Measurements from ENCODE around the gene AMPD2. TPM values are rescaled to one million over a fixed set of nuclear protein-coding genes. Genes with fewer than 3 reads are reported as not detected.

AMPD2 gene
- total RNA-seq, 1 donor from 2014 or later: 38.5 TPM

- intact Hi-C loops (cut with DNase I): loop anchor here (10.0 kb wide), 1 partner anchor 78 kb away; the partner anchor contains the start of gene GNAI3
- TF ChIP-seq POLR2AphosphoS5 (IDR thresholded peaks at IDR 0.05; ENCODE audit: insufficient read depth in 1 of 2, low read depth in 1 of 2) (no peak), CTCF (IDR thresholded peaks at IDR 0.05) (no peak), POLR2A (IDR thresholded peaks at IDR 0.05) (no peak)
- Histone ChIP-seq H3K4me3 (peak overlapping the region in 1 of 2 donors; percentile 69), H3K9me3 (no peaks in the 10 kb centered on the region), H3K36me3 (peaks cover 0 to 13% of the 10 kb centered on the region in 2 donors), H3K27me3 (no peaks in the 10 kb centered on the region), H3K4me1 (peaks cover 64% of the 10 kb centered on the region), H3K27ac (peak overlapping the region; percentile 91)
- no peak for DNase-seq (ENCODE audit: extremely low spot score in 2 of 2)
These were observed 2.7 kb downstream of the AMPD2 start for GRCh38 chr1:109622137-109622892.

DNA sequence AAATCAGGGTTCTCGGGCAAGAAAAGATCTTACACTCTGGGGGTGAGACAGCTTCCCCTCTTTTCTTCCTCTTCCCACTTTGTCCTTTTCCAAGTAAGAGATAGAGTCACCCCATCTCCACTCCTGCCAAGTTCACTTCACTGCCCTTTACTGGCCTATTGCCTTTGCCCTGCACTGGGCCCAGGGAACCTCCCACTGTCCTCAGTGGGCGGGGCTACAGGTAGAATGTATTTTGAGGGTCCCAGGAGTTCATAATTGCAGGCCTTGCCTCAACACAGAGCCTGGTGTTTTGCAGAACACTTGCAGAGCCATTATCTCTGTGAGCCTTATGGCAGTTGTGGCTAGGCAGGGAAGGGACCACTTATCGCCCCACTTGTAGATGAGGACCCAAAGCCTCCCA, 3.3 kb downstream of the AMPD2 start:
- H3K27me3 ChIP-seq: no peaks in the 10 kb centered on the region
- no peak for DNase-seq (ENCODE audit: extremely low spot score in 2 of 2)
- no peaks in the 10 kb centered on the region for H3K9me3 ChIP-seq
- intact Hi-C loops (cut with DNase I): loop anchor here (10.0 kb wide), 1 partner anchor 78 kb away; the partner anchor contains the start of gene GNAI3
- peak overlapping the region in 1 of 2 donors; percentile 15 for H3K4me3 ChIP-seq
- H3K36me3 ChIP-seq: peaks cover 0 to 17% of the 10 kb centered on the region in 2 donors
- H3K4me1 ChIP-seq: peaks cover 64% of the 10 kb centered on the region
- peak overlapping the region; percentile 91 for H3K27ac ChIP-seq
- TF ChIP-seq POLR2AphosphoS5 (IDR thresholded peaks at IDR 0.05; ENCODE audit: insufficient read depth in 1 of 2, low read depth in 1 of 2): no peak
- TF ChIP-seq CTCF (IDR thresholded peaks at IDR 0.05): no peak
- TF ChIP-seq POLR2A (IDR thresholded peaks at IDR 0.05): no peak

DNA sequence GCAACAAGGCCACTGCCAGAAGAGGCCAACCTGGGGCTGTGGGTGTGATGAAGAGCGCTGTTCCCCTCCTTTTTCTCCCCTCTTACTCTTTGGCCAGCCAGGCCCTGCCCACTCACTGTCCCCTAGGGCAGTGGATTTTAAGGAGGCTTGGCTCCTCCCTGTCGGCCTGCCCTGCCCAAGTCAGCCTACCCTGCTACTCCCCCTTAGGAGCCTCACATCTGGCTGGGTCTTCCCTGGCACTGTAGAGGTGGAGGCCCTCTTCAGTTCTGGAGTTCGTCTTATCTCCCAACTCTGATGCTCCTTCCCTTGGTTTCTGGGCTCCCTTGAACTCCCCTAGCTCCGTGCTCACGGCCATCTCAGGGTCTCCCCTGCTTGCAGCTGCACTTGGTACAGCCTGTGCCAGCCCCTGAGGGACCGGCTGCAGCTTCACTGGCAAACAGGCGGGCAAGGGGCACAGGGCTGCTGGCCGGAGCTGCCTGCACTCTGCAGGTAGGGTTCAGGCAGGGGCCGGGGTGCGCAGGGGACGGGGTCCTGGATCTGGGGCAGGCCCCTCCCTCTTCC, 4.0 kb downstream of the AMPD2 start:
- H3K27ac ChIP-seq: peak overlapping the region; percentile 91
- no peaks in the 10 kb centered on the region for H3K27me3 ChIP-seq
- no peaks in the 10 kb centered on the region for H3K9me3 ChIP-seq
- no peak for DNase-seq (ENCODE audit: extremely low spot score in 2 of 2)
- intact Hi-C loops (cut with DNase I): loop anchor here (10.0 kb wide), 1 partner anchor 79 kb away; the partner anchor contains the start of gene GNAI3
- peaks cover 62% of the 10 kb centered on the region for H3K4me1 ChIP-seq
- H3K4me3 ChIP-seq: peak overlapping the region; percentile 15 to 35
- TF ChIP-seq POLR2AphosphoS5 (IDR thresholded peaks at IDR 0.05; ENCODE audit: insufficient read depth in 1 of 2, low read depth in 1 of 2) (peak in 1 of 2 donors; percentile 60), POLR2A (IDR thresholded peaks at IDR 0.05) (no peak)
- H3K36me3 ChIP-seq: peaks cover 0 to 25% of the 10 kb centered on the region in 2 donors

DNA sequence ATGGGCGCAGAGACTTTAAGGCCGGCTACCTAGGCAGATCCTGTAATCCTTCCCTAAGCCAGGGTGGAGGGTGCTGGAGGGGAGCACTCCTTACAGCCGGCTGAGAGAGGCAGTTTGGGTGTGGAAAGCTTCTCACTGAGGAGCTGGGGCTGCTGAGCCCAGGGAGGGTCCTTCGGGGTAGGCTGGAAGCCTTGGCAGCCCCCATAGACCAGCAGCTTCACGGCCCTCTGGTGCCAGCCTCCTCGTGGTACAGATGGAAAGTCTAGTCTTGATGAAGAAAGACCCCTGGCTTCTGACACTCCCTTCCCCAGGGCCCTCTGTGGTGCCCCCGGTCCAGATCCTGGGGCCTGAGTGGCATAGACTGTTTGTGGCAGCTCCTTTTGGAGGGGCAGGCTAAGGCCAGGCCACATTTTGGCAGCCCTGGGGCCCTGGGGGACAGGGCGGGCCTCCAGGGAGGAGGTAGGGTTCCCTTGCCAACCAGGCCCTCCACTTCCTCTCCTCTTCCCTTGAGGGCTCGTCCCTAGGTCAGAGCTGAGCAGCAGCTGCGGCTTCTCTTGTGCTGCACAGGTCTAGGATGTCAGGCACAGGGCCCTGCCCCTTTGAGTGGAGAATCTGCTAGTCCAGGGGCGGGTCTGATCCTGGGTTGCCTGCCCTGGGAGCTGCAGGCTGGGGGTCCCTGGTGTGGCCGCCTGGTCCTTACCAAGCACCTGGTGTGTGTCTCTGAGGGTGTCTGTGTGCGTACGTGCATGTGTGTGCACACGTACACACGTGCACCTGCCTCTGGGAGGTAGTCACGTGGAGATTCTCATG, 4.8 kb downstream of the AMPD2 start:
- H3K4me3 ChIP-seq: peak overlapping the region; percentile 15 to 35
- intact Hi-C loops (cut with DNase I): loop anchor here (10.0 kb wide), 1 partner anchor 80 kb away; the partner anchor contains the start of gene GNAI3
- peak overlapping the region; percentile 91 for H3K27ac ChIP-seq
- H3K9me3 ChIP-seq: no peaks in the 10 kb centered on the region
- H3K36me3 ChIP-seq: peaks cover 0 to 31% of the 10 kb centered on the region in 2 donors
- DNase-seq (ENCODE audit: extremely low spot score in 2 of 2): no peak
- peaks cover 55% of the 10 kb centered on the region for H3K4me1 ChIP-seq
- TF ChIP-seq POLR2A (IDR thresholded peaks at IDR 0.05): no peak
- TF ChIP-seq POLR2AphosphoS5 (IDR thresholded peaks at IDR 0.05; ENCODE audit: insufficient read depth in 1 of 2, low read depth in 1 of 2): peak in 1 of 2 donors; percentile 1
- no peaks in the 10 kb centered on the region for H3K27me3 ChIP-seq

DNA sequence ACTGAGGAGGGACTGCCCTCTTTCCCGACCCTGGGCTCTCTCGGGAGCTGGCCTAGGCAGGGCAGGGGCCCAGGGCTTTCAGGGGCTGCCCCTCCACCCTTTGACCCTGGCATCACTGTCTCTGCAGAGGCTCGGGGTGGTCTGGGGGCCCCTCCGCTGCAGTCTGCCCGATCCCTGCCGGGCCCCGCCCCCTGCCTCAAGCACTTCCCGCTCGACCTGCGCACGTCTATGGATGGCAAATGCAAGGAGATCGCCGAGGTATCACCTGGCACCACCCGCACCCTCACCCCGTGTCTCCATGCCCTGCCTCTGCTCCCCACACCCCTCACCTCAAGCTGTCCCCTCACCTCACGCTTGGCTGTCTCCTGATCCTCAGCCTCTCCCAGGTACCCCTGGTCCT, 5.5 kb downstream of the AMPD2 start:
- Histone ChIP-seq H3K36me3 (peaks cover 0 to 38% of the 10 kb centered on the region in 2 donors), H3K9me3 (no peaks in the 10 kb centered on the region), H3K27ac (peak overlapping the region; percentile 91), H3K27me3 (no peaks in the 10 kb centered on the region), H3K4me3 (peak overlapping the region in 1 of 2 donors; percentile 22), H3K4me1 (peaks cover 54% of the 10 kb centered on the region)
- DNase-seq (ENCODE audit: extremely low spot score in 2 of 2): no peak
- TF ChIP-seq POLR2A (IDR thresholded peaks at IDR 0.05) (no peak), CTCF (IDR thresholded peaks at IDR 0.05) (no peak), POLR2AphosphoS5 (IDR thresholded peaks at IDR 0.05; ENCODE audit: insufficient read depth in 1 of 2, low read depth in 1 of 2) (no peak)
- intact Hi-C loops (cut with DNase I): loop anchor here (10.0 kb wide), 1 partner anchor 80 kb away; the partner anchor contains the start of gene GNAI3

Measured in vagina (tissue), 2 donors.